Esophagus squamous epithelium (tissue), 4 donors: ENCODE results near the gene TES.

Experiments used
- POLR2A ChIP-seq, 4 donors: fragments of 450-650 bp; IDR thresholded peaks; one replicate each; pipeline ENCODE4 v1.6.1; 2017; ENCODE audit warnings: antibody characterized with exemption in 4 of 4, mild to moderate bottlenecking in 4 of 4, moderate library complexity in 3 of 4
- TF ChIP-seq, protein P1 (sequence below), 6 experiments: fragments of 450-650 bp in 4 of 6; fragments of 200-600 bp in 2 of 6; sonication (generic) in 2 of 6; IDR thresholded peaks; one replicate each; pipeline ENCODE4 v1.5.1; 2016 to 2019; ENCODE audit warnings: antibody characterized with exemption in 6 of 6, mild to moderate bottlenecking in 4 of 6, moderate library complexity in 4 of 6

DNA sequence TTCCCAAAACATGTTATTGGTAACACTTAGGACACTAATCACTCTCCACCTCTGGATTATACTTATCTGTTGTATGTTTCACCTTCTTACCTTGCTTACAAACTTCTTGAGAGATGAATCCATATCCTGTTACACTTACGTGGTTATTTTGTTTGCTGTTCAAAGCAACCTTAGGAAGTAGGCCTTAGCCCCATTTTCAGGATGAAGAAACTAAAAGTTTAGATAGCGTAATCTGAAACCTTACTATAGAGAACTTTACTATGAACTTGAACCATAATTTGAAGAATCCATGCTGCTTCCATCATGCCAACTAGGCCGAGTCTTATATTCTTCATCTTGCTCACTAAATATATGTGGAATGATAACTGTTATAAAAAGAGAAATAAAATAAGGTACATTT, 4.6 kb downstream of the TES start:
- TF ChIP-seq, protein P1, sequence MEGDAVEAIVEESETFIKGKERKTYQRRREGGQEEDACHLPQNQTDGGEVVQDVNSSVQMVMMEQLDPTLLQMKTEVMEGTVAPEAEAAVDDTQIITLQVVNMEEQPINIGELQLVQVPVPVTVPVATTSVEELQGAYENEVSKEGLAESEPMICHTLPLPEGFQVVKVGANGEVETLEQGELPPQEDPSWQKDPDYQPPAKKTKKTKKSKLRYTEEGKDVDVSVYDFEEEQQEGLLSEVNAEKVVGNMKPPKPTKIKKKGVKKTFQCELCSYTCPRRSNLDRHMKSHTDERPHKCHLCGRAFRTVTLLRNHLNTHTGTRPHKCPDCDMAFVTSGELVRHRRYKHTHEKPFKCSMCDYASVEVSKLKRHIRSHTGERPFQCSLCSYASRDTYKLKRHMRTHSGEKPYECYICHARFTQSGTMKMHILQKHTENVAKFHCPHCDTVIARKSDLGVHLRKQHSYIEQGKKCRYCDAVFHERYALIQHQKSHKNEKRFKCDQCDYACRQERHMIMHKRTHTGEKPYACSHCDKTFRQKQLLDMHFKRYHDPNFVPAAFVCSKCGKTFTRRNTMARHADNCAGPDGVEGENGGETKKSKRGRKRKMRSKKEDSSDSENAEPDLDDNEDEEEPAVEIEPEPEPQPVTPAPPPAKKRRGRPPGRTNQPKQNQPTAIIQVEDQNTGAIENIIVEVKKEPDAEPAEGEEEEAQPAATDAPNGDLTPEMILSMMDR (IDR thresholded peaks at IDR 0.05): no peak
- no peak for TF ChIP-seq POLR2A (IDR thresholded peaks at IDR 0.05)
